Neural cell (in vitro differentiated cells): ENCODE measurements around the gene TMEM232.

Source experiments
- RAD21 ChIP-seq: fragments of 450-650 bp; conservative IDR thresholded peaks from 2 replicates; pipeline ENCODE4 v1.6.1; 2014; ENCODE audit warnings: antibody characterized with exemption, mild to moderate bottlenecking, moderate library complexity
- TF ChIP-seq, protein P1 (sequence below): fragments of 450-650 bp; IDR thresholded peaks from 2 replicates; pipeline ENCODE4 v1.5.1; 2014; ENCODE audit warnings: antibody characterized with exemption, mild to moderate bottlenecking, moderate library complexity; ENCODE audit not compliant: poor library complexity, severe bottlenecking

DNA sequence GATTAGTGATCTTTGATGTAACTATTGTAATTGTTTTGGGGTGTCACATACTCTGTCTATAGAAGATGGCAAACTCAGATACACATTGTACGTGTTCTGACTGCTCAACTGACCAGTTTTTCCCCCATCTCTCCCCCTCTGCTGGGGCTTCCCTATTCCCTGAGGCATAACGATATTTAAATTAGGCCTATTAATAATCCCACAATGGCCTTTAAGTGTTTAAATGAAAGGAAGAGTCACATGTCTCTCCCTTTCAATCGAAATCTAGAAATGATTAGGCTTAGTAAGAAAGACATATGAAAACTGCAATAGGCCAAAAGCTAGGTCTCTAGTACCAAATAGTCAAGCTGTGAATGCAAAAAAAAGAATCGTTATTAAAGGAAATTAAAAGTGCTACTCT is 265.6 kb downstream of the TMEM232 start:
- TF ChIP-seq, protein P1, sequence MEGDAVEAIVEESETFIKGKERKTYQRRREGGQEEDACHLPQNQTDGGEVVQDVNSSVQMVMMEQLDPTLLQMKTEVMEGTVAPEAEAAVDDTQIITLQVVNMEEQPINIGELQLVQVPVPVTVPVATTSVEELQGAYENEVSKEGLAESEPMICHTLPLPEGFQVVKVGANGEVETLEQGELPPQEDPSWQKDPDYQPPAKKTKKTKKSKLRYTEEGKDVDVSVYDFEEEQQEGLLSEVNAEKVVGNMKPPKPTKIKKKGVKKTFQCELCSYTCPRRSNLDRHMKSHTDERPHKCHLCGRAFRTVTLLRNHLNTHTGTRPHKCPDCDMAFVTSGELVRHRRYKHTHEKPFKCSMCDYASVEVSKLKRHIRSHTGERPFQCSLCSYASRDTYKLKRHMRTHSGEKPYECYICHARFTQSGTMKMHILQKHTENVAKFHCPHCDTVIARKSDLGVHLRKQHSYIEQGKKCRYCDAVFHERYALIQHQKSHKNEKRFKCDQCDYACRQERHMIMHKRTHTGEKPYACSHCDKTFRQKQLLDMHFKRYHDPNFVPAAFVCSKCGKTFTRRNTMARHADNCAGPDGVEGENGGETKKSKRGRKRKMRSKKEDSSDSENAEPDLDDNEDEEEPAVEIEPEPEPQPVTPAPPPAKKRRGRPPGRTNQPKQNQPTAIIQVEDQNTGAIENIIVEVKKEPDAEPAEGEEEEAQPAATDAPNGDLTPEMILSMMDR = no peak
- no peak for TF ChIP-seq RAD21
